ENCODE measurements around the gene SP140L.
"Not testable (repeated sequence)": the region's sequence is repeated elsewhere in the genome, so short reads cannot be mapped to it uniquely, and the experiment has no call there.

Gene SP140L

DNA sequence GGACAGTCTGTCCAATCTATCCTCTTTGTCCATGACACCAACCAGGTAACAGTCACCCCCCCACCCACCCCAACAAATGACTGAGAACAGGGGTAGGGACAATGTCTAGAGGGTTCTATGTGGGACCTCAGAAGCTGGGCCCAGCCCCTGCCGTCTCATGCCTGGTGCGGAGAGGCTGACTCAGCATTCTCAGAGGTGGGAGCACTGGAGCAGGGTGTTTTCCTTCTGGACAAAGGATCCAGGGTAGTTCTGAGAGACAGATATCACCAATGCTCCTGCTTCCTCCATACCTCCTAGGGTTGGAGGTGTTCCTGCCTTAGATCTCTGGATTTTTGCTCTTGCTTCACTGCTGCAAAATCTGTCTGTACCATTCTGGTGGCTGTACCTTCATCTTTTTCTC is 55.1 kb downstream of the SP140L start:
- DNase-seq (ENCODE audit: low read depth), result no peak

DNA sequence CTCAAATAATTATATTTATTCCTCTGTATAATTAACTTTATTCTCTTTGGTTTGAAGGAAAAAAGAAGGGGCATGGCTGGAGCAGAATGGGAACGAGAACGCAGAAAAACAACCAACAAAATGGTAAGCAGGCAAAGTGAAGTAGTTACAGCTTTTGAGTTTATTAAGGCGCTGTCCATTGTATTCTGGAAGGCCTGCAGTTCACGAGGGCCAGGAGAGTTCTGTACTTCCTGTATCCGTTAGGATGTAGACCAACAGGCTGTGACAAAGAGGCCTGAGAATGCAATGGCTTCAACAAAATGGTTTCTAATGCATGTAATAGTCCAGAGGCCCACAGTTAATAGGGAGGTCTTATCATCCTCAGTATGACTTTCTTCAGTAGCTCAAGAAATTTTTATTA is 56.5 kb downstream of the SP140L start:
- DNase-seq (ENCODE audit: low read depth), result no peak

DNA sequence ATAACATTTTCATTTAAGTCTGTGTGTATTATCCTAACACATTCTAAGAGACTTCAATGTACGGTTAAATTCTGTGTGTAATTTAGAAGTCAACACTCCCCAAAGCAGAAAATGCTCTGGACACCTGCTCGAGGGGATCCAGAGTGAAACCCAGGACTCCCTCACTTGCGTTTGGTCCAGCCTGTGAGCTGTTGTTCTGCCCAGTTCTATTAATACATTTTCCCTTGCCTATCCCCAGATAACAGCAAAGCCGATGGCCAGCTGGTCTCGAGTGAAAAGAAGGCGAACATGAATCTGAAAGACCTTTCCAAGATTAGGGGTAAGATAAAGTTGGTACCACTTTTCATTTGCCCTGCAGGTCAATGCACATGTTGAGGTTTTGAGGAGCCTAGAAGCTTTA is 58.0 kb downstream of the SP140L start:
- DNase-seq (ENCODE audit: low read depth), result no peak

DNA sequence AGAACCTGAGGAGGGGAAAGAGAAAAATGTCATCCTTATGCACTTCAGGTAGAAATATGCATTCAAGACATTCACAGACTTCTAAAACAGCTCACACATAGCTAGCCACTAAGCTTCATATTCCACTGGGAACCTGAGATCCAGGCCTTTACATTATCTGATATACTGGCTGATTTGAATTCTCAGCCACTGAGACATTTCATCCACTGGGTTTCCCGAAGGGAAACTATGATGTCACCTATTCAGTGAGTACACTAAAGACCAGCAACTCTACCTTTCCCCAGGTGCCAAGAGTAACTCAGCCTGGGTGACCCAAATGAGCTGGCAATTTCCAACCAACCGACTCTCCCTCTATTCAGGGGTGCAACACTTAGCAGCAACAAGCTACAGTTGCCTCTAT is 67.3 kb downstream of the SP140L start:
- DNase-seq (ENCODE audit: low read depth), result no peak

DNA sequence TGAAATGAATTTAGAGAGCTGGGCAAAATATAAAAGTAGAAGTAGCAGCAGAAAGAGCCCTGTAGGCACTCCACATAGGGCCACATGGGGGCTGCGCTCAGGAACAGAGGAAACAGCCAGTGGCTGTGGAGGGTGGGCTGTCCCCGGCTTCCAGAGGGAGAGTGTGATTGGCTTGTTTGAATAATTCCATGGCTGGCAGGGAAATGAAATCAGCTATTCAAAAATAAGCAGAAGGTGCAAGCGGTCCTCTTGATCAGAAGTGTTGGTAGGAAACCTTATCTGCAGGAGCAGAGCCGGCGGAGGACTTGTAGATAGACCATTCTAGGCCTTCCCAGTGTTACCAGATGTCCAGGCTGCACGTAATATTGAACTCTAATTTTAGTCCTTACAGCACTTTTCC is 71.7 kb downstream of the SP140L start:
- DNase-seq (ENCODE audit: low read depth), result not testable (repeated sequence)

DNA sequence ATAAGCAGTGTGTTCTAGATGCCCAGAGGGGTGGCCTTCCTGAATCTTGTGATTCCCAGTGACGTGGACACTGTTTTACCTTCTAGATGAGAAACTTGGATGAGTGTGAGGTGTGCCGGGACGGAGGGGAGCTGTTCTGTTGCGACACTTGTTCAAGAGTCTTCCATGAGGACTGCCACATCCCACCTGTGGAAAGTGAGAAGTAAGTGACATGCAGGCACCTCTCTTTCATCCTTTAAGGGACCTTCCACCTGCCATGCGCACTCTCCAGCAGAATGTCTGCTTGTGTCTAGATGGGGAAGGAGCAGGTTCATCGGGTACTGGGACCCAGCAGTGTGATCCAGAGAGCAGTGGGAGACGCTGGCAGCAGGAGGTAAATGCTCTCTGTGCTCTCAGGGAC is 73.0 kb downstream of the SP140L start:
- no peak for DNase-seq (ENCODE audit: low read depth)

DNA sequence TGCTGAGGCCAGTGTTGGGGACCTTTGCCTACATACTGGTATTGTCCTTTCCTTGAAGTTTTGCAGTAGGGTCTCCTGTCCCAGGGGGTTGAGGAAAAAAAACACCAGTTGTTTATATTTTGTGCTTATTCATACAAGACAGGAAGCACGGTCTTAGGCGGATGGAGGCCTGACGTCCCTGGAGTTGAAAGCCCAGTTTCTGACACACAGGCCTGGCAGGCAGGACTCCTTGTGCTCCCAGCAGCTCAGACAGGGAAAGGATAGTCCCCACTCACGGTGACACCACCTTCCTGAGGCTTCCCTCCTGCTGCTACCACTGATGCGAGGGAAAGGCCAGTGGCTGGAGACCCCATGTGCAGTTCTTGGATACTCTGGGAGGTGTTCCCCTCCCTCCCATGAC is 73.5 kb downstream of the SP140L start:
- no peak for DNase-seq (ENCODE audit: low read depth)

DNA sequence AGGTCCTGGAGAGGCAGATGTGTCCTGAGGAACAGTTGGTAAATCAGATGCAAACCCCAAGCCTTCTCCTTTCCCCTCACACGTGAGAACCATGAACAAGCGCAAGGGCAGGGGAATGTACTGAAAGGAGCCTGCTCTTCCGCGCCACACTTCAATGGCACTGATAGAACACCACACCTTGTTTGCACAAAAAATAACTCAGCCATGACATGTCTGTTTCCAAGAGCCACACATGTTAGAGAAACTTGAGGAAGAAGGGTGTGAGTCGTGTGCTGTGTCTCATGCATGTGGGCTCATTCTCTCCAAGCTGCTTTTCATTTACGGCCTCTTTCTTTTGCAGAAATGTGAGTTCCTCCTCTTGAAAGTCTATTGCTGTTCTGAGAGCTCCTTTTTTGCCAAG is 74.0 kb downstream of the SP140L start:
- not testable (repeated sequence) for DNase-seq (ENCODE audit: low read depth)

DNA sequence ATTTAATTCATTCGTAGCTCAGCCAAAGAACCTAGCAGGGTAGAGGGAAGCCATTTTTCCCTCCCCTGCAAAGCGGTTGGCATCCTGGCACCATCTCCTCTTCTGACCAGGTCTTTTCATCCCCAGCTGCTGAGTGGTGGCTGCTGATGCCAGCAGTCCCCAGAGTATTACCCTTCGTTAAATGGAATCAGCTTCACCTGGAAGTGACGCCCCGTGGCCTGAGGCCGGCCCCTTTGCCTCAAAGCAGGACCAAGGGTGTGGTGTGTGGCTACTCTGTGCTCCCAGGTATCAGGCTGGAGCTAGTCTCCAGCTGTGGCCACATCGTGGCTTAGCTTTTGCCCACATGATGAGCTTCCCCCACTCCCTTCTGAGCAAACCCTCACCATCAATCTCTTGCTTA is 76.8 kb downstream of the SP140L start:
- DNase-seq (ENCODE audit: low read depth), result no peak

DNA sequence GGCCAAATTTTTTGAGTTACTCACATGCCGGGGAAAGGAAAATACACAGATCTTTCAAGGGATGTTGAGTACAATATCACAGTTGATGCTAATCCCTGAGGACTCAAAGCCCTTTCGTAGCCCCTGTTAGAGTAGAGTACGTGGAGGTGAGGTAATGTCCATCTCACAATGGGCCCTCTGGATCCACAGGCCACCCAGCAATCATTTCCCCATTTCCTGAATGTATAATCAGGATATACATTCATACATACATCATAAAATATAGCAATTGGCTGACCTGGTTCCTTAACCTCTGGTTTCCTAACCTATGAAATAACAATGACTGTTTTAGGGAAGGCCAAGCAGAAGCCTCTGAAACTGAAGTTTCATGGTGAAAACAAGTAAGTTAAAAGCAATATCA is 78.8 kb downstream of the SP140L start:
- DNase-seq (ENCODE audit: low read depth), result no peak

DNA sequence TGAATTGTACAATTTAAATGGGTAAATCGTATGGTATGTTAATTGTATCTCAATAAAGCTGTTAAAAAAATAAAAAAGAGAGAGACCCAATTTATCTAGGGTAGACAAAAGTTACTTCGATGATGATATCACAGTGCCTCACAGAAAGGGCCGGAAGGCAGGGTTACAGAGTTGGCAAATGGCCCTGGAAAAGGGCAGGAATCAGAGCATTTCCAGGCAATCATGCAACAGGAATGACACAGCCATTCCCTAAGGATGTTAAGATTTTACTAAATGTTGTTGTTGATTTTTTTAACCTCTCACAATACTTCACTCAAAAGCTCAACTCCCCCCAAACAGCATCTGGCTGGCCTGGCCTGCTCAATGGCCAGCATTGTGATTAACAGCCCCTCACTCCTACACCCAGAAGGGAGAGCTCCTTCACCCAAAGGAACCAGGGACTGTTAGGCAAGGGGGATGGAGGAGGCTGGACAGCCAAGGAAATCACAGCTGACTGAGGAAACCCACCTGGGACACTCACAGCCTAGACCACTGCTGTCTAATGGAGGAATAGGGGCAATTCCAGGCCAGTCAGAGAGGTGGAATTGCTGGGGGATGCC is 81.3 kb downstream of the SP140L start:
- no peak for DNase-seq (ENCODE audit: low read depth)

DNA sequence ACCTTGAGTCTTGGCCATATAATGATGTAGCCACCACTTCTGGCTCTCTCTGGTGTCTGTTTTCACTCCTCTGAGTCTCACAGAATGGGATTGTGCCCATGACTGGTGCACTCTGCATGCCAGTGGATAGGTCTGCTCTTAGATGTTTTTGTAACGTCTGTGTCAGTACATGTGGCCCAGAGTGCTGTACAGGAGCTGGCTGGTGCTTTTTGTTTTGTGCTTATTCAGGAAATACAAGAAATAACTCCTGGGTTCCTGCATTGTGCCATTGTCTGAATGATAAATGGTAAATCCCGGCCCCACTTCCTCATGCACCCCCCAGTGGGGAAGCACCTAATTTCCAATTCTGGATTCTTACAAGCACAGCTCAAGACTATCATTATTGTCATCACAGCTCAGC is 82.3 kb downstream of the SP140L start:
- DNase-seq (ENCODE audit: low read depth), result not testable (repeated sequence)

DNA sequence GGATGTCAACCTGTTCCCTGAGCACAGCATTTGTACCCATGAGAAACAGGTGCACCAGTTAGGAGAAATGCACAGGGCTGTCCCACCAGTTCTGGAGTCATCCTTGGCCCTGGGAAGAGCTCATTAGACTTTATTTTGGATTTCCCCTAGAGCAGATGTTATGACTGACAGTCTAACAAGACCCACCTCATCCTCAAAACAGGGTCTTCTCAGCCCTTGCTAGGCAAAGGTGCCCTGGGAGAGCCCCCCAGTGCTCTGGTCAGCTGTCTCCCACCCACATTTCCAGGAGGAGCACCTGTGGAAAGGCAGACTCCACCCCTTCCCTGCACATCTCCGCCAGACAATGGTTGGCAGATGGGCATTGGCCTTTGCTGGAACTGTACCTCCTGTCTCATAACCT is 83.3 kb downstream of the SP140L start:
- DNase-seq (ENCODE audit: low read depth), result no peak

DNA sequence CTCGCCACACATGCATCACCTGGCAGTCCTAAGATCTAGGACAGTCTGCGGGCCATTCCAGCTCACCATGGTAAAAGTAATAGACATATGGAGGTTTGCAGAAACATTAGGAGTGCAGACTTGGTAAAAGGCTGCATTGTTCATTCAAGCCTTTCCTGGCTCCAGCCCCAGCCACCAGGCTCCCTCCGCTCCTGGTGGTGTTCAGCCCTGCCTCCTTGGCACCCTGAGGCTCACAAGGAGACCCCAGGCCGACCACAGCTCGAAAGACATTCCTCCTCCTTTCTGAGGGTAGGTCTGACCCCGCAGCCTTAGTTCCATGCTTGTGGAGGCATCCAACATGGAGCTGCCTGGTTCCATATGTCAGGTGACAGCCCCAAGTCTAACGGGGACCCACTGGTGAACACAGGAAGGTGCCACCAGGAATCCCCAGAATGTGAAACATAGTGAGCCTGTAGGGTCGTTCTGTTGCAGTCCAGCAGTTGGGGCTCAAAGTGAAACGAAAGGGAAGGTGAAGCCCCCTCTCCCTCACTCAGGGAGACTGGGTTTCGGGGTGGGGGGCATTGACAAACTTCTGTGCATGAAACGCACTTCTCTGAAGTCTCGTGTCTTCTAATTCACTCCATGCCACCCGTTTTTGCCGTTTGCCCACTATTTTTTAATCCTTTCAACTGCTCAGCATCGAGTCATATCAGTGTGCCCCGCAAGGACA is 84.0 kb downstream of the SP140L start:
- DNase-seq (ENCODE audit: low read depth), result no peak

DNA sequence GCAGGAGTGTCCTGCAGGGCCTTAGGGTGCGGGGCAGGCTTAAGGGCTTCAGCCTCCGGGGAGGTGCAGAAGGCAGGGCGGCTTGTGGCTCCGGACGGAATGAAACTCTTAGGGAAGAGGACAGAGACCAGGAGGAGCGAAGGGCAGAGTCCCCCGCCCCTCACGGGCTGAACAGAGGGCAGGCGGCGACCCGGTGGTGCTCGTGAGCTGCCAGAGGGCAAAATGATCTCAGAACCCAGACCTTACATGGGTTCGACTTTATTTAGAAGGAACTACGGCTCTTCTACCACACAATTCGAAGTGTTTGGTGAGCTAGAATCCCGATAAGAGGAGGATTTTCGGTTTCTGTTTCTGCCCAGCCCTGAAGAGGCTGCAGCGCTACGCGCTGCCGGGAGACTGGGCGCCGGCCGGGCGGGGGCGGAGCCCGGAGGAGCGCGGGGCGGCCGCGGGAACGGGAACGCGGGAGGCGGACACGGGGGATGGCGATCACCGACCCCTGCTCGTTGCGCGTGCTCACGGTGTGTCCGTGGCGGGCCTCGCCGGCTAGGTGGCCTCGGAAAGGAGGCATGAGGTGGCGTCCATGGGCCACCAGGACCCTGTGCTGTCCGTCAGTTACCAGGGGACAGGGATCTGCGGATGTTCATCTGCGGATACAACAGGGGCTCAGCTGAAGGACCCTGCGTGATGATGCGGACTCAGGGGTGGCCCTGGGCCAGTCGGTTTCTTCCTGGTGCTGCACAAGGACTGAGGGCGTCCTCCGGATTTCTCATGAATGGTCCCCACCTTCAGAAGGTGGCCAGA is 84.8 kb downstream of the SP140L start:
- DNase-seq (ENCODE audit: low read depth), result peak; percentile 46

DNA sequence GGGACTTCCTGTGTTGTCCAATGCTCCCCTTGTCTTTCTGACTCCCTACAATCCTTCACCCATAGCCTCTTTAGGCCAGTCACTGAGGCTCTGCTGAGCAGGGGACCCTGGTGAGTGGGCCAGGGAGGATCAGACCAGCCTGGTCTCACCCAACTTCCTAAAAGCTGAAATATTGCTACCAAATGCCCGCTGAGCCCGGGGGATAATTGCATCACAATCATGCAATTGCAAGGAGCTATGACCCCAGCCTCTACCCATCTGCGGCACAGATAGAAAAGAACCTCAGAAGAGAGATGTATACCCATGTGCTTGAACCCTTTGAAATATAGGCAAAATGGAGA is 85.3 kb downstream of the SP140L start:
- no peak for DNase-seq (ENCODE audit: low read depth)

DNA sequence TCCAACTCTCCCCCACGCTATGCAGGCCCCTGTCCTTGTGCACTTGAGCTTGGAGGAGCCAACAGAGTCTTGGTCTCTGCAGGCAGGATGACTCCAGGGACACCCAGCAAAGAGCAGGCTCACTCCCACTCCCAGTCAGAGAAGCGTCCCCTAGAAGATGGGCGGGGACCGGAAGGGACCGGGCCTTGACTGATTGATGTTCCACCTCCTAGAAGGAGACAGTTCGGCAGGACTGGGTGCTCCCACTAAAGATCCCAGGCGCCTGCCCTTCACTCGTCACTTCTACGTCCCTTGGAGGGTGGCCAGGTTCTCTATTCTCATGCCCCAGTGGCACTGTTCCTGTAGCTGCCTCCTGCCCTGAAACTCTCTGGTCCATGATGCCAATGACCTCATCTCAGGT is 85.9 kb downstream of the SP140L start:
- DNase-seq (ENCODE audit: low read depth), result no peak

DNA sequence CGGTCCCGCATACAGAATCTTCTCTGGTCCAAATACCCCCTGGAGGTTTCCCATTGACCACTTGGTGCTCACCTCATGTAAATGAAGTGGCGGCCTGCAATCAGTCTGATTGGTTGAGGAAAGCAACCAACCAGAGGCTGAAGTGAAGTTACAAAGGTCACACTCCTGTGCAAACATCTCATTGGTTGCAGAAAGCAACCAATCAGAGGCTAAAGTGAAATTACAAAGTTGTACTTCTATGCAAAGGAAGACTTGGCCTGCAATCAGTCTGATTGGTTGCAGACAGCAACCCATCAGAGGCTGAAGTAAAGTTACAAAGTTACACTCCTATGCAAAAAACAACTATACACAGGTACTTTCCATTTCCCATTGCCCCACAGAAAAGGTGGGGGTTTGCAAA is 86.5 kb downstream of the SP140L start:
- DNase-seq (ENCODE audit: low read depth), result no peak

DNA sequence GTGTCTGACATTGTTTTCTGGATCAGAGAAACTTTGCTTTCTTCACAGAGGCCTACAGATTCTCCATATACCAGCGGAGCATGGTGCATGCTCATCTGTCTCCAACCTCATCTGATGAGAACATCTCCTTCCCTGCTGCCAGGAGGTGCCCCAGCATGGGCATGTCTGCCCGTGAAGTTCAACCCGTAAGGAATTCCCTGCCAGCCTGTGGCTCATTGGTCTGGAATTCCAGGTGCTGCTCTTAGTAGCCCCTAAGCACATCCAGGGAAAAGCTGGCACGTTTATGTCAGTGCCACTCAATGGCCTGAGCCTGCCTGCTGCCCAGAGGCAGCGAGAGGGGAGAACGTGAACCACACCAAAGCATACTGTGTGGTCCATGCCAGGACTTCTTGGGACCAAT is 87.3 kb downstream of the SP140L start:
- no peak for DNase-seq (ENCODE audit: low read depth)

DNA sequence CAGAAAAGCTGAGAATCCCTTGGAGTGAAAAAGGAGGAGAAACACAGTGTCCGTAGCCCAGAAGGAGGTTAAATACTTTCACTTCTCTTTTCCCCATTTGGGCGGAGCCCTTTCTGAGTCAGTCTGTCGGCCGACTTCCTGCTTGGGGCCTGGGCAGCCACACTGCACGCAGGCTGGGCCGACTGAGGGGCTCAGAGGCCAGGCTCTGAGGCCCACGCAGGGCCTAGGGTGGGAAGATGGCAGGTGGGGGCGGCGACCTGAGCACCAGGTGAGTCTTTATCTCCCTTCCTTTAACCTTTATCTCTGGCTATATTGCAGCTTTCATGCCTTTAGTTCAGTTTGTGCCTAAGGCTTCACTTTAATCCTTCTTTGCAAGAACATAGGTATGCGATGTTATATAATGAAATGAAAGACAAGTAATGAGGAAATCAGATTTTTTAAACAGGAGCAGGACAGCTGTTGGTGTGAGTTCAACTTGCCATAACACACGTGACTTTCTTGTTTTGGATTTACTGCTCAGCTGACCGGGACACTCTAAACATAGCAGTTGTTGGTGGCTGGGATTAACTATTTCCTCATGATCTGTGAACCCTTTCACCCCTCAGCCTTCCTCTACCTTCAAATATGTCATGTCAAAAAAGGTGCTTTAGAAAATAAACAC is 89.2 kb downstream of the SP140L start, which contains the start of gene SP100:
TSS of gene SP100 (plus strand) at position 141 of the 661 bp plus-strand sequence. CDS start at position 237, 96 bp downstream.
- DNase-seq (ENCODE audit: low read depth), result peak; percentile 65

DNA sequence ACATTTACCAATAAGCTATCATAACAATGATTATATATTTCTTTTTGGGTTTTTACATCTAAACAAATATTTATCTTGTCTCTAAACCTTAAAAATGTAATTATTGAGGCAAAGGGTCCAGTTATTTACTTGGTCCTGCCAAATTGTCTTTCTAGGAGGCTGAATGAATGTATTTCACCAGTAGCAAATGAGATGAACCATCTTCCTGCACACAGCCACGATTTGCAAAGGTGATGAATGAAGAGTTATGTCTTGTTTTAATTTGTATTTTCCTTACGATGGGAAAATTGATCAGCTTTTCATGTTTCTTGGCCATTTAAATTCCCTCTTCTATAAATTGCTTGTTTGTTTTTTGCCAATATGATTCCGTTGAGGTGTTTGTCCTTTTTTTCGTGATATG is 90.4 kb downstream of the SP140L start:
- no peak for DNase-seq (ENCODE audit: low read depth)

DNA sequence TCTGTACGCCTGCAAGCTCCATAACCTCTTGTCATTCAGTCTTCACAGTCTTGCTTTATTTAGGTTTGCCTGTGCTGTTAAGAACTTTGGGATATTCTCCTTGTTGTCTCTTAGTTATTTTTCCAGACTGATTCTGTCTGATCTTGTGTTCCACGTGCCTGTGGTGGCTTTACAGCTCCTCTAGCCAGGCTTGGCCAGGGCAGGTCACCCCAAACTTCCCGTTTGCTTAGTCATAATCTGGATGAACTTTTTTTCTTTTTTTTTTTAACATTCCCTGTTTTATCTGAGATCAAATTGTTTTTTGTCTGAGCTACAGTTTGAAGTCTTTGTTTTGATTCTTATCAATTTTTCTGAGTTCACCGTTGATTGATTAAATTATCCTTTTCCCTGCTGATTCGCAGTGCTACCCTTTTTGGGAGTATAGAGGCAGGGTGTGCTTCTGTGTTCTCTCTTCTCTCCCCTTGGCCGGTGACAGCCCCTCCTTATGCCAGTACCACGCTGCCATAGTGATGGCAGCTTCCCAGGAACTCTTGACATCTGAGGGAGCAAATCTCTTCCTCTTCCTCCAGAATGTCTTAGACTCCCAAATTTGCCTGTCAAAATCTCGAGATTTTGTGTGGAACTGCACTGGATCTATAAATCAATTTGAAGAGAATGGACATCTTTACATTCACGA is 91.5 kb downstream of the SP140L start:
- no peak for DNase-seq (ENCODE audit: low read depth)

All from T-helper 22 cell (primary cell).